Astrocyte of the spinal cord (primary cell): ENCODE results near the gene CACNA1C.

Experiments
- DNase-seq: peaks from one replicate; pipeline ENCODE4 v3.0.0; 2011; ENCODE audit warnings: low read depth, low spot score
- H3K4me3 ChIP-seq: 2 replicates; pipeline ENCODE4 v1.5.1; 2011; ENCODE audit warnings: low read depth, mild to moderate bottlenecking, low read length, moderate library complexity
- in situ Hi-C: cut with HindIII; loops from 2 replicates; pipeline ENCODE4 v1.10.0; 2017; ENCODE audit warnings: low sequenced_read_pairs
- TF ChIP-seq, protein P1 (sequence below): IDR thresholded peaks from 2 replicates; pipeline ENCODE4 v1.5.1; 2012; ENCODE audit warnings: low read depth, mild to moderate bottlenecking, low read length, inconsistent platforms

Gene CACNA1C

DNA sequence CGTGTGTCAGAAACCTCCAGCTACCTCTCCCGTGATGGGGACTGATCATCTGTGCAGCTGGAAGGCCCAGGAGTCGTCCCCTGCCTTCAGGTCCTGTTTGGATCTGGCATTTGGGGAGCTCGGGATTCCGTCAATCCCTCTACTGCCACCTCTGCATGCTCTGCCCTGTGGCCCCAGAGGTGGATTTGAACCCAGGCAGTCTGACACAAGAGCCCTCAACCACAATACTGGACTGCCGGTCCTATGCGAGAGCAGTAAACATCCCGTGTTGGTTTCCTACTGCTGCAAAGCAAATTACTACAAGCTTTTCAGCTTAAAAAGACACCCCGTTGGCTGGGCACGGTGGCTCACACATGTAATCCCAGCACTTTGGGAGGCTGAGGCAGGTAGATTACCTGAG lies 620.1 kb downstream of the CACNA1C start:
- in situ Hi-C loops = no loop called here

DNA sequence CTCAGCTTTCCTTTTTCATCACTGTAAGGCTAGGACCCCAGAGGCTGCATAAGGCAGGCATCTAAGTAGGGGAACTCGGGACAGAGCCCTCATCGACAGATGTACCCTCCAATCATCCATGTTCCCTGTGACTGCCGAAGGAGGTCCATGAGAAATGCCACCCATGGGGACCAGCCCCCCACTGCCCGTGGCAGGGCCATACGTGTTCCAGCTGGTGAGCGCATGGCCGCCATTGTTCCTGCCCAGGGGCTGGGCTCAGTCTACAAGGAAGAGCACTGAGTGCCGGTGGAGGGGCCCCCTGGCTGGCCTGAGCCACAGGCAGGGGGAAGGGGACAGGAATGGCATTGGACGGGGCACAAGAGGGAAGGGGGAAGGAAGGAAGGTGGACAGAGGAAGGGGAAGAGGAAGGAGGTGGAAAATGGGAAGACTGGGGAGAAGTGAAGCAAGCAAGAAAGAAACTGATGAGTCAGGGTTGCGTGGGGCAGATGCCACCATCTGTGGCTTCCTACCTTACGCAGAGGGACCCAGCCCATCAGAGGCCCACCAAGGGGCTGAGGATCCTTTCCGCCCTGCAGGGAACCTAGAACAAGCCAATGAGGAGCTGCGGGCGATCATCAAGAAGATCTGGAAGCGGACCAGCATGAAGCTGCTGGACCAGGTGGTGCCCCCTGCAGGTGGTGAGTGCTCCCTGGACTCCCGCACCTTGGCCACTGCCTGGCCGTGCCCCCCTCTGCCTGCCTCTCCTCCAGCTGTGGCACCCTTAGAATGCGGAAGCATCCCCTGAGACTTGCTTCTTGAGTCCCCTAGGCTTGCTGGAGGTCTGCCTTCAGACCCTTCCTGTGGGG lies 621.4 kb downstream of the CACNA1C start:
- TF ChIP-seq, protein P1, sequence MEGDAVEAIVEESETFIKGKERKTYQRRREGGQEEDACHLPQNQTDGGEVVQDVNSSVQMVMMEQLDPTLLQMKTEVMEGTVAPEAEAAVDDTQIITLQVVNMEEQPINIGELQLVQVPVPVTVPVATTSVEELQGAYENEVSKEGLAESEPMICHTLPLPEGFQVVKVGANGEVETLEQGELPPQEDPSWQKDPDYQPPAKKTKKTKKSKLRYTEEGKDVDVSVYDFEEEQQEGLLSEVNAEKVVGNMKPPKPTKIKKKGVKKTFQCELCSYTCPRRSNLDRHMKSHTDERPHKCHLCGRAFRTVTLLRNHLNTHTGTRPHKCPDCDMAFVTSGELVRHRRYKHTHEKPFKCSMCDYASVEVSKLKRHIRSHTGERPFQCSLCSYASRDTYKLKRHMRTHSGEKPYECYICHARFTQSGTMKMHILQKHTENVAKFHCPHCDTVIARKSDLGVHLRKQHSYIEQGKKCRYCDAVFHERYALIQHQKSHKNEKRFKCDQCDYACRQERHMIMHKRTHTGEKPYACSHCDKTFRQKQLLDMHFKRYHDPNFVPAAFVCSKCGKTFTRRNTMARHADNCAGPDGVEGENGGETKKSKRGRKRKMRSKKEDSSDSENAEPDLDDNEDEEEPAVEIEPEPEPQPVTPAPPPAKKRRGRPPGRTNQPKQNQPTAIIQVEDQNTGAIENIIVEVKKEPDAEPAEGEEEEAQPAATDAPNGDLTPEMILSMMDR = peak; percentile 23
- H3K4me3 ChIP-seq = no peak overlapping the region

More for the DNA sequence above, 620.1 kb downstream of the CACNA1C start:
- DNase-seq = no peak
- TF ChIP-seq, protein P1 = no peak
- H3K4me3 ChIP-seq = no peak overlapping the region

DNA sequence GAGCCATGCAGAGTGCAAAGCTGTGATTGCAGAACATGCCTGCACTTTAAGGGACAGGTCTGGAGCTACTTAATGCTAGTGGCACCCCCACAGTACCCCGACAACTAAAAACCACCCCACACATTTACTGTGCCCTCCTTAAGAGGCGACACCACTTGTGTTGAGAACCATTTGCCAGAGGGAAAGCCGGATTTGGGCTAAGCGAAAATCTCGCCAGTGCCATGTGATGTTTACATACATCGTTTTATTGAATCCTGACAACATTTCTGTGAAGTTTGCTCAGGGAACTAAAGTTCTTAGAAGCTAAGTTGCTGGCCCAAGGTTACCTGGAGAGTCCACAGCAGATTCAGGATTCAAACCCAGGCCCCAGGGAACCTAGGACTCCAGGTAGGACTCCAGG lies 623.0 kb downstream of the CACNA1C start:
- TF ChIP-seq, protein P1 = no peak
- no peak for DNase-seq
- no peak overlapping the region for H3K4me3 ChIP-seq
- in situ Hi-C loops = no loop called here

More for the DNA sequence above, 621.4 kb downstream of the CACNA1C start:
- in situ Hi-C loops = no loop called here
- no peak for DNase-seq

DNA sequence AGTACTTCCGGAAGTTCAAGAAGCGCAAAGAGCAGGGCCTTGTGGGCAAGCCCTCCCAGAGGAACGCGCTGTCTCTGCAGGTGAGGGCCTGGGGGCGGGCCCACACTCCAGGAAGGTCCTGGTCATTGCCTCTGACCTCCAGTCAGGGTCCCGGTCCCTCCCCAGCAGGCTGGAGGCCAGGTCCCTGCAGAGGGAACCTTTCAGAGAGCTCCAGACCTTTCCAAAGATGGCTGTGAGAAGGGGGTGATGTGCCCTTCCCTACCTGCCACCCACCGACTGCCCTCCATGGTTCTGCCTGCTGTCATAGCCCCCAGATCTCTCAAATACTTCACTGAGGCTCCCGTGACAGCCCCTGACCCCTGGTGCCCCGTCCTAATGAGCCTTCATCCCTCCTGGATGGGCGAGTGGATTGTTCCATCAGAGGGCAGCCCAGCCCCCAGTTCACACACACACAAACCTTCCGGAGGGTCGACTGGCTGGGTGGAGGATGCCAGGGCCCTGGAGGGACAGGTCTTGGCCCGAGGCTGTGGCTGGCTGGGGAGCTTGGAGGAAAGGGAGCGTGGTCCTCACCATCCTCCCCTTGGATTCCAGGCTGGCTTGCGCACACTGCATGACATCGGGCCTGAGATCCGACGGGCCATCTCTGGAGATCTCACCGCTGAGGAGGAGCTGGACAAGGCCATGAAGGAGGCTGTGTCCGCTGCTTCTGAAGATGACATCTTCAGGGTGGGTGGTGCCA lies 624.5 kb downstream of the CACNA1C start:
- in situ Hi-C loops = no loop called here
- TF ChIP-seq, protein P1 = no peak
- H3K4me3 ChIP-seq = no peak overlapping the region
- DNase-seq = no peak

DNA sequence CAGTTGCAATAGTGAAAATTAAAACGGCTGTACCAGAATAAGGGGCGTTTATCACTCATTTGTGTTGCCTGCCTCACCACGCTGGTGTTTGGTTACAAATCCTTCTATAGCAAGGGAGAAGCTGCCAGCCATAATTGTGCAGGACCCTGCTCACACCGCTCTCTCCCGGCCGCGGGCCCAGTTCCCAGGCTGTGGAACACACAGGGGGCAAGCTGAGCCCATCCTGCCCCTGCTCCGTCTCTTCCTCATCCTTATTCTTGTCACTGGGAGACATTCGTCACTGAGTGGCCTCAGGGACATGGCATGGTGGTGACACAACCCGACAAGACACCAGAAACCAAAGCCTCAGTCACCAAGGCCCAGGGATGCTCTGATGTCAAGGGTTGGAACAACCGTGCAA lies 625.6 kb downstream of the CACNA1C start:
- no peak for DNase-seq
- H3K4me3 ChIP-seq = no peak overlapping the region
- TF ChIP-seq, protein P1 = no peak
- in situ Hi-C loops = no loop called here

DNA sequence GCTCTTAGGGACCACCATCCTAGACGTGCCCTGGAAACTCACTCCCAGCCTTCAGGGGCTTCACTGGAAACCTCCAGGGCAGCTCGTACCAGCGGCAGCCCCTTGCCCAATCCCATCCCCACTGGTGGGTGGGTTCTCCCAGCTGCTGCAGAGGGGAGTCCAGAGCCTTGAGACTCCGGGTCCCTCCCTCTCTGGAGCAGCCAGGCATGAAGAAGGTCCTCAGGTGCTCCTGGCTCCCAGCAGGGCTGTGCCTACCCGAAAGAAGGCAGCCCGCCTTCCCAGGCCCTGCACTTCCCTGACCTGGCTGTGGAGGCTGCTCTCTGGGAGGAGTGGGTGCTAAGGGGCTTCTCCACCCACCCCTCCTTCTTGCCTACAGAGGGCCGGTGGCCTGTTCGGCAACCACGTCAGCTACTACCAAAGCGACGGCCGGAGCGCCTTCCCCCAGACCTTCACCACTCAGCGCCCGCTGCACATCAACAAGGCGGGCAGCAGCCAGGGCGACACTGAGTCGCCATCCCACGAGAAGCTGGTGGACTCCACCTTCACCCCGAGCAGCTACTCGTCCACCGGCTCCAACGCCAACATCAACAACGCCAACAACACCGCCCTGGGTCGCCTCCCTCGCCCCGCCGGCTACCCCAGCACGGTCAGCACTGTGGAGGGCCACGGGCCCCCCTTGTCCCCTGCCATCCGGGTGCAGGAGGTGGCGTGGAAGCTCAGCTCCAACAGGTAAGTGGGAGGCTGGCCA lies 626.5 kb downstream of the CACNA1C start:
- H3K4me3 ChIP-seq = no peak overlapping the region
- in situ Hi-C loops = no loop called here
- no peak for DNase-seq
- TF ChIP-seq, protein P1 = no peak
